ENCODE results near the gene TEX9.

- TF ChIP-seq ZNF274 (IDR thresholded peaks at IDR 0.05; ENCODE audit: low read depth, low read length): no peak
- no peak for TF ChIP-seq YY1 (IDR thresholded peaks at IDR 0.05; ENCODE audit: insufficient read depth, insufficient read length)
- no peak for TF ChIP-seq SUZ12 (IDR thresholded peaks at IDR 0.05; ENCODE audit: extremely low read depth, insufficient read depth, insufficient read length)
Measured at GRCh38 chr15:56339594-56339993, 25.6 kb upstream of the TEX9 start.

Data from NT2/D1 (cell line).